GM19043 (cell line): Measurements from ENCODE around the gene ASB5.
"Not testable (repeated sequence)": the region's sequence is repeated elsewhere in the genome, so short reads cannot be mapped to it uniquely, and the experiment has no call there.

Experiments
- ATAC-seq: cut with Tn5 transposase; IDR thresholded peaks from one replicate; pipeline ENCODE4 v1.9.1; 2021; ENCODE audit warnings: low read depth; ENCODE audit not compliant: unreplicated experiment

ASB5 gene

DNA sequence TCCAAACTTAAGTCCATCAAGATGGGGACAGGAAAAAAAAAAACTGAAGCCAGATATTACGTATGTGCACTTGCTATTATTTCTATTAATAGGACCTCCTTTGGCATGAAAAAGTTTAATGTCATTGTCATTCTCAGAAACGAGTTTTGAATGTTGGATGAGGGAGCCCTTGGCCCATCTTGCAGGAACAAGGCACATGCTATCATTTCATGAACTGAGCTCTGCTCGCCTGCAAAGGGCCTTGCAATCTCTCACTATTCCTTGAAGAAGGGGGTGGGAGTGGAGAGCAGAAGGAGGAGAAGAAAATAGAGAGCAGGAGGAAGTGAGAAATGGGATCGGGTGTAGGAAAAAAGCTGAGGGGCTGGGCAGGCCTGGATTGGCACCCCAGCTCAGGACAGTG, 39.4 kb downstream of the ASB5 start:
- ATAC-seq = no peak

DNA sequence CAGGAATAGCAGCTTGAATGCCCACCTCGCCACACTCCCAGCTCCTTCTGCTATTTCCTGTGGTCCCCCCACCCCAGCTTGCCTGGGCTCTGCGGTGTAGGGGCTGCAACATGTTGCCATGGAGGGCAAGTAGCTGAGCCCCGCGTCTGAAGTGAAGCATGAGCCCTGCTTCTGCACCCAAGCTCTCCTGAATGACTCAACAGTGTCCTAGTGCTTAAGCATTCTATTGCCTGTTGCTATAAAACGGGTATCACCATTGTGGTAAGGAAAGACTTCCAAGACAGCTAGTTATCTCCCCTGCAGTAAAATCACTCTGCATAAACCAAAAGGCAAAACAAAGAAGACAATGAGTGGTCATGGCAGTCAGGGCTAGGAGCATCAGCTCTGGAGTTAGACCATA, 42.3 kb downstream of the ASB5 start:
- no peak for ATAC-seq

DNA sequence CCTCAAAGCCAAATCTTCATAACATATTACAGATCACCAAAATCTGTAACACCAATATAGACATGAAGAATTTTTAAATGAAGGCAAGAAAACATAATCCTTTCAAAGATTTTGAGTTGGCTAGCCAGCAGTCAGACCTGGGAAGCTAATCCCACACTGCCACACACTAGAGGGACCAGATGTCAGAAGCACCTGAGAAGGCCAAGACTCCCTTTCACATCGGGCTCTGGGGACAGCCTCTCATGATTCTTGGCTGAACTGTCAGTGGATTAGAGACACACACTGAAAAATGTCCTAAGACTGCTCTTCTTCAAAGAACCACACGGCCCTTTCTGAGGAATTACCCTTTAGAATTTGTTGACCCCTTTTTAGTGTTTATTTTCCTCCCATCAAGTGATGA, 45.5 kb downstream of the ASB5 start:
- ATAC-seq = no peak

- no peak for ATAC-seq
Measured at GRCh38 chr4:176222149-176222548, 46.9 kb downstream of the ASB5 start.

- no peak for ATAC-seq
Measured at GRCh38 chr4:176217510-176217909, 51.5 kb downstream of the ASB5 start.

GRCh38 chr4:176212351-176212750, 56.7 kb downstream of the ASB5 start:
- ATAC-seq = not testable (repeated sequence)

DNA sequence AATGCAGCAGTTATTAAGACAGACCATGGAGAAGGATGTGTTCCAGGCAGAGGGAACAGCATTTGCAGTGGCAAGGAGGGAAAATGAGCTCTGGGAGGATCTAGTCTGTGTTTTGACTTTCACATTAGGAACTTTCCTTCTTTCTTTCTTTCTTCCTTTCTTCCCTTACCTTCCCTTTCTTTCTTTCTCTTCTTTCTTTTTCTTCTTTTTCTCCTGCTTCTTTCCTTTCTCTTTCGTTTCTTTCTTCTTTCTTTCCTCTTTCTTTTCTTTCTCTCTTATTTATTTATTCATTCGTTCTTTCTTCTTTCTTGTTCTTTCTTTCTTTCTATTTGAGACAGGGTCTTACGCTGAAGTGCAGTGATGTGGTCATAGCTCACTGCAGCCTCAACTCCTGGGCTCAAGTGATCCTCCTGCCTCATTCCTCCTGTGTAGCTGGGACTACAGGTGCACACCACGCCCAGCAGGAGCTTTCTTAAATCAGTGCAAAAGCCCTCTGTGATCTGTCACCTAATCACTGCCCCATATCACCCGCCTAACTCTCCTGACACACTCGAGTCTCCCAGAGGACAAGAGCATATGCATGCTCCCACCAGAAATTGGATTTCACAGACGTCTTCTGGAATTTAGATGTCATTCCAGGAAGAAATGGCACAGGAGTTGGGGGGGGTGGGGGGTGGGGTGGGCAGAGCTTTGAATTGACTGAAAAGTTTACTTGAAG, 58.3 kb downstream of the ASB5 start:
- ATAC-seq = no peak

DNA sequence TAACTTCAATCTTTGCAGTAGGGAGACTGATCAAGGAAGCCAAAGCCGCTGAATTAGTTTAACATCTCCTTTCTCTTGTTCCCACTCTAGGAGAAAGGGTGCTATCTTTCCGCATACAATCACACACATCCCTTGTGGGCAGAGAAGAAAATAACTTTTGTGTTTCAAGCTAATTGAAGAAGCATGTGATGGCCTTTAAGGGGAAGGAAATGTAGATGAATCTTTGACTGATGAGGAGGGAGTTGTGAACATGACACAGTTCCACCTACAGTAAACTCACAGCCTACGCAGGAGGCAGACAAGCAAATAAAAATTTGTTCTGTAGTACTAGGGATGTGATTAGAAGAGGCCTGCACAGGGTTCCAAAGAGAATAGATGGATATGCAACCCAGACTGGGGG, 58.9 kb downstream of the ASB5 start:
- no peak for ATAC-seq

DNA sequence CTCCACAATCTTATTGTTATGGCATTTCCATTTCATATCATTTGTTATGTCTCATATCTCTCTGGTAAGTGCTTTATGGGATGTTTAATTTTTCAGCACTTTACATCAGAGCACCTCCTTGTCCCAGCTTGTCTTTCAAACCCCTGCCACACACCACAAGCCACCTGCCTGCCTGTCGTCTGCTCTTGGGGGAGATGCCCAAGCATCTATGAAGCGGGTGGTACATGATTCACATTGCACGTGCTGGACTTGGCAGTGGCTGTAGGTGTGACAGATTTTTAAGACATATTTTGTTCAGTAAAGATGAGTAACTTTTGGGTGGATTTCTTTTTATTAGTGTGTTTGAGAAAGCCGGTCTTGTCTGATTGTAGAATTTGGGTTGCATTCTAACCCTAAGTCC, 59.5 kb downstream of the ASB5 start:
- no peak for ATAC-seq

- no peak for ATAC-seq
Measured at GRCh38 chr4:176207839-176208238, 61.2 kb downstream of the ASB5 start.

DNA sequence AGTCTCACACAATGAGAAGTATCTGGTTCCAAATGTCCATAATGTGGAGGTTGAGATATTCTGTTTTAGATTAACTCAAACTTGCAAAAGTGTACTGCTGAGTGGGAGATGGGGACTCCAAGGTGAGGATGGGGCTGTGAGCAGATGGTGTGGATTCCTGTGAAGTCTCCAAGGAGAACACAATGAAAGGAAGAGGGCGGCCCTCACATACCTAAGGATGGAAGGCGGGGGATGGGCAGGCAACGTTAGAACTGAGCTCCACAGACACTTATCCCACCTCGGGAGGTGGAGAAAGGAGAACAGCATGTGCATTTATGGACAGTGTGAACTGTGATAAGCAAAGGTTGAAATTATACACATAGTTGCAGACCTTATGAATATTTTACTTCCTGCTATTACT, 63.7 kb downstream of the ASB5 start:
- ATAC-seq = no peak

DNA sequence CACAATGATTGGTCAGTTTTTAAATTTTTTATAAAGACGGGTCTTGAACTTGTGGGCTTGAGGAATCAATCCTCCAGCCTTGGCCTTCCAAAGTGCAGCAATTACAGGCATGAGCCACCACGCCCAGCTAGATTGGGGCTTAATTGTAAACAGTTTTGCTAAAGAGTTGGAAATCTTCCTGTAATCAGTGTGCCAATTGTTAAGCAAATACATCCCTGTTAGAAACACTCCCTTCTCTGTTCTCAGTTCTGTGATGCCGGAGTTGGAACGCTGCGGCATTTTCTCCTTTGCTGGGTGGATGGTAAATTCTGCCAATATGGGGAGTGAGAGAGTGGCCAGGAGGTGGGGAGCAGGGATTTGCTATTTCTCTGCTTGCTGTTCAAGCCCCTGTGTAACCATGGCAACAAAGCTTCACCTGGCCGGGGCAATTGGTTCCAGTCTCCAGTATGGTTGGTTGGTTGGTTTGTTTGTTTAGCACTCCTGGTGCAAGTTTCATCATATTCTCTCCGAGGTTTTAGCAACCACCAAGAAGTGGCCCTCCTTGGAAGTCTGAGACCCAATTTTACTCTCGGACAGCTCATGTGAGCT, 70.6 kb downstream of the ASB5 start:
- no peak for ATAC-seq

GRCh38 chr4:176195184-176195978, 73.6 kb downstream of the ASB5 start, which contains the start of gene SPATA4:
Gene SPATA4, minus strand, starts transcription at chr4:176195585. Its CDS starts 23 bp downstream, at chr4:176195562.
- ATAC-seq = peak; percentile 98

GRCh38 chr4:176193938-176194337, 75.1 kb downstream of the ASB5 start:
- ATAC-seq = no peak

GRCh38 chr4:176193126-176193525, 75.9 kb downstream of the ASB5 start:
- ATAC-seq = no peak

- ATAC-seq = no peak
Measured at GRCh38 chr4:176191974-176192373, 77.0 kb downstream of the ASB5 start.

- no peak for ATAC-seq
Measured at GRCh38 chr4:176189891-176190795, 78.9 kb downstream of the ASB5 start.

- no peak for ATAC-seq
Measured at GRCh38 chr4:176188654-176189053, 80.4 kb downstream of the ASB5 start.

DNA sequence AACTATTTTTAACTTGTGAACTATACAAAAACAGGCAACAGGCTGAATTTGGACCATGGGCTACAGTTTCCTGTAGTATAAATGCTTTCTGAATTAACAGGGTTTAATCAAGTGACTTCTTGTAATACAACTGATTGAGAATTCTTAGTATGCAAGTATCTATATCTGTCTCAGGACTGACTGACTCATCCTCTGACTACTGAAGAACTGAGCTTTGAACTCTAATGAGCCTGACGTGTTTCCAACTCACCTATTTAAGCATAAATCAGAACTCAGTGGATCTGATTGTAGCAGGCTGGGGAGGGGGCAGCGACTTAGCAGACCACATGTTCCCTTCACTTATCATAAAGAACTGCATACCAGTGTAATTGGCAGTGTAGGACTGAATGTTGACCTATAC, 81.4 kb downstream of the ASB5 start:
- ATAC-seq = no peak

- no peak for ATAC-seq
Measured at GRCh38 chr4:176186671-176187395, 82.2 kb downstream of the ASB5 start.
